Urothelium cell line (cell line): Measurements from ENCODE around the gene TSSK3.

Experiments used
- DNase-seq: peaks from one replicate; pipeline ENCODE4 v3.0.0; 2011; ENCODE audit warnings: low spot score, mixed read lengths
- FAIRE-seq: peaks from 2 replicates; lab custom pipeline; 2011; peaks lifted over from hg19 to GRCh38; lab: Jason Lieb, UNC

TSSK3 gene

DNA sequence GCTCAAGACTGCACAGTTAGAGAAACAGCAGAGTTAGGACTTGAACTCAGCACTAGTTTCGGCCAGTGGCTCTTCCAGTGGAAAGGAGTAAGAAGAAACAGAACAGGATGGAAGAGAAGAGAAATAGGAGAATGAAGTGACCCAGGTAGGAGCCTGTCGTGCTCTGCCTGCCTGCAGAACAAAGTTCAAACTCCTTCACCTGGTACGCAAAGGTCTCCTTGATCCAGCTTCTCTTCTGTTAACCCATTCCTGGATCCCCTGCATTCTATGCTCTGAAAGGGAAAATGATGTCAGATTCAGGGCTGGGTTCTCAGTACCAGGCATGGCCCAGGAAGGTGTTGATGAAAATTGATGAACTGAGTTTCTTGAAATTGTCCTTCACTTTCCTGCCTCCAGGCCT lies 3.9 kb upstream of the TSSK3 start:
- no peak for FAIRE-seq
- DNase-seq, result no peak

DNA sequence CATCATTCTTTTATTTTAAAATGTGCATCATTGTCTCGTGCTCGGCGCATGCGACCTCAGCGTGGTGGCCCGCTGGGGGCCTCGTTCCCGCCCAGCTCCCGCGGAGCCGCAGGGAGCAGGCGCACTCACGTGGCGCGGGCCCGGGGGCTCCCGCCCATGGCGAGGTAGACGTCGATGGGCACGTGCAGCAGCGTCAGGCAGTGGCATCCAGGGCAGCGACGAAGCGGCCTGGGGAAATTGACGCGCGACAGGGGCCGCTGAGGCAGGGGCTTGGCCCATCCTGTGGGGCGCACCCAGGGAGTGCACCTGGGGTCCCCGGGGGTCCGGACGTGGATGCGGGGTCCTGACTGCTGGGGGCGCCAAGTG lies 1.0 kb upstream of the TSSK3 start:
- FAIRE-seq (no peak), DNase-seq (no peak)

DNA sequence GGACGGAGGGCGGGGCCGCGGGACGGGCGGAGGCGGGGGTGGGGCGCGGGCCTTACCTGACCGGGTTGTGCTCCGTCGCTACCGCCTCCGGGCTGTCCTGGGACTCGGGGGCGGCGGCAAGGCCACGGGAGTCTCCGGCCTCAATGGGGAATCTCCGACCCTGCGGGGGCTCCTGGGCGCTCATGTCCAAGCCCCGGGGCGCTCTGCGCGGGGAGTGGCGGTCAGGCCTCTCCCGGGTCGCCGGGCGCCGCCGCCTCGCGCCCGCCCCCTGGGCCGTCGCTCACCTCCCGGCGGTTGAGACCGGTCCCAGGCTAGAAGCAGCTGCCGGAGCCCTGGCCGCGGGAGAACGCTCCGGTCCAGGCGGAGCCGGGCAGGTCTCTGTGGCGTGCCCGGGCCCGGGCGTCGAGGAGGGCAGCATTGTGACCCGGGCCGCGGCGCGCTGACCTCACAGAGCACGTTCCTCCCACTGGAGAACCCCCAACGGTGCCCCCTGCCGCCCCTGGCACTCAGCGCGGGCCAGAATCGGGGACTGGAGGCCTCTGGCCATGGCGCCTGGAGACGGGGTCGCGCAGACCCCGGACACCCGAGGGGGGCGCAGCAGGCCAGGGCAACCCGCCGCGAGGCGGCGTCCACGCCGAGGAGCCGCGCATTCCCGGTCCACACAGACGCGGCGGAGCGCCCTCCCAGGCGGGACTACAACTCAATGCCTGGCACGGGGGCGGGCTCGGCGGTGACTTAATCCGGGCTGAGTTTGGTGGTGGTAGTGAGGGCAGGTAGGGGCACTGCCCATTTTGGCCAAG lies 465 bp upstream of the TSSK3 start:
- no peak for FAIRE-seq
- no peak for DNase-seq

DNA sequence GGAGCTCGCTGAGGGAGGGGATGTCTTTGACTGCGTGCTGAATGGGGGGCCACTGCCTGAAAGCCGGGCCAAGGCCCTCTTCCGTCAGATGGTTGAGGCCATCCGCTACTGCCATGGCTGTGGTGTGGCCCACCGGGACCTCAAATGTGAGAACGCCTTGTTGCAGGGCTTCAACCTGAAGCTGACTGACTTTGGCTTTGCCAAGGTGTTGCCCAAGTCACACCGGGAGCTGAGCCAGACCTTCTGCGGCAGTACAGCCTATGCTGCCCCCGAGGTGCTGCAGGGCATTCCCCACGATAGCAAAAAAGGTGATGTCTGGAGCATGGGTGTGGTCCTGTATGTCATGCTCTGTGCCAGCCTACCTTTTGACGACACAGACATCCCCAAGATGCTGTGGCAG lies 1.4 kb downstream of the TSSK3 start:
- DNase-seq, result no peak

DNA sequence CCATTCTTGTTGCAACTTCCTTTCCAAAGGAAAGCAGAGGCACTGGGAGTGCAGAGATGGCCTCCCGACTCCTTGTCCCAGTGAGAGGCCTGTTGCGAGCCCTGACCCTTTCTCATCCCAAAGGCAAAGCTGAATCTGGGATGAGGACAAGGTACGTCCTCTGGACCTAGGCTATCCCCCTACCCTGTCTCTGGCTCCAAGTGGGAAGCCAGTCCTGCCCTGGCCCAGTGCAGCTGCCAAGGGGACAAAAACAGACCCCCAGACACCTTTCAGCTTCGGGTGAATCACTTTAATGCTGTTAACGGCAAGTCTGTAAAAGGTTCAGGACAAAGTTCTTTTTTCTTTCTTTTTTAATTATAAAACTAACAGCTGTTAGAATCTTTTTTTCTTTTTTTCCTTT lies 2.5 kb downstream of the TSSK3 start:
- no peak for FAIRE-seq
- DNase-seq, result no peak

More for the DNA sequence above, 1.4 kb downstream of the TSSK3 start:
- FAIRE-seq, result no peak

DNA sequence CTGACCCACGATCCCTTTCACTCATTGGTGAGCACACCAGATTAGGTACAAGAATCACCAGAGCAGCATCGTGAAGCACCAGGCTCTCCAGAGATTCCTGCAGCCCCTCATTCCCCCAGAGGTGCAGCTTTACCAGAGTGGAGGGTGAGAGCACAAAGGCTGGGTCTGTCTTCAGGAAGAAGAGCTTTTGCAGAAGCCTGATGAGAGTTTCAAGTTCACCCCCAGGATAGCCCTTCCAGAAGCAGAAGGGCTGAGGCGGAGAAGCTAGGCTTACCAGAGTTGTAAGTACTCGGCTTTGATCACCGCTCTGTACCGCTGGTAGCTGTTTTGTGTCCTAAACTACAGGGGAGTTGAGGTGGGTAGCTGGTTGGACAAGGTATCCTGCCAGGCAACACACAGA lies 3.1 kb downstream of the TSSK3 start:
- no peak for FAIRE-seq
- no peak for DNase-seq

DNA sequence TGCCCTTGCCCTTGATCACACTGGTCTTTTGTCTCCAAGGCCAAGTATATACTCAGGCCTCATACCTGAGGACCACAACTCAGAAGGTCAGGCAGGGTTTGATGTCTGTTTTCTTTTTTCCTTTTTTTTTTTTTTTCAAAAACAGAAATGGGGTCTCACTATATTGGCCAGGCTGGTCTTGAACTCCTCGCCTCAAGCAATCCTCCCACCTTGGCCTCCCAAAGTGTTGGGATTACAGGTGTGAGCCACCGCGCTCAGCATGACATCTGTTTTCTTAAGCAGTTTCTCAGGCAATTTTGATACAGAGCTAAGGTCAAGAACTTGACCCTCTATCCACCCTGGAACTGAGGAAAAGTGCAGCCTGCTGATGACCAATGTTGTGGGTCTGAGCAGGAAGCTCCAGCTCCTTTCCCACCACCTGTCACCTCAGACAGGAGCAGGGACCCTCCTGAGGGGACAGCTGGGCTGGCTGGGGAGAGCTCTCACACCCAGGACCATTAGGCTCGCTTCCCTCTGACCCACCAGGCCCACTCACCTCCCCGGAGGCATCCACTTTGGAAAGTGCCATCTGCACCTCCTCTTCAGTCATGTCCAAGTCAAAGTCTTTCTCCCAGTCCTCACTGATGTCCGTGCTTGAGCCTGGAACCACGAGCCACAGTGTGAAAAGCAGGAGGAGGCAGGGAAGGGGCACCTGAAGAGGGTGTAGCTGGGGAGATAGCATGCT lies 5.7 kb downstream of the TSSK3 start:
- DNase-seq (no peak), FAIRE-seq (no peak)

DNA sequence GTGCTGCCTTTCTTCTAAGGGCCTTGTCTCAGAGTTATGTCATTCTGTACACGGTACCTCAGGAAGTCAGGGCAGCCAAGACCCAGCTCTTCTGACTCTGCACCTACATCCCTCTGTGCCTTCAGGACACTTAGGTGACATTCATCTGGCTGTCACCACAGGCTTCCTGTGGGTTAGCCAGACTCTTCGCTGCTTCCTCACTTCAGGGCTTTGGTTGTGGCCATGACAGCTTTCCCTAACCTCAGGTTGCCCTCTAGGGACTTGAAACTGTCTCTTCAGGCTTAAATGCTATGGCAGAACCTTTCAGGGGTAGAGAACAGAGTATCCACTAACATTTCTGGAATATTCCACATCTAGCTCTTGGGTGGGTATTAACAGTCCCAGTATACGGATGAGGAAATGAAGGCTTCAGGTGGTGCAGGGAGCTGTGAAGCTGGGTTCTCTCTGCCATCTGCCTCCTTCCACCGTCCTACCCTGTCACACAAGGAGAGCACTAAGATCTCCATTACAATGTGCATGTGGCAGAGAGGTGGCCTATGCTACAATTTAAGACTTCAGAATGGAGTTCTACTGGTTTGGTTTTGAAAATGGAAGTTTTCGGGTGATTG lies 9.9 kb downstream of the TSSK3 start:
- FAIRE-seq (no peak), DNase-seq (no peak)

DNA sequence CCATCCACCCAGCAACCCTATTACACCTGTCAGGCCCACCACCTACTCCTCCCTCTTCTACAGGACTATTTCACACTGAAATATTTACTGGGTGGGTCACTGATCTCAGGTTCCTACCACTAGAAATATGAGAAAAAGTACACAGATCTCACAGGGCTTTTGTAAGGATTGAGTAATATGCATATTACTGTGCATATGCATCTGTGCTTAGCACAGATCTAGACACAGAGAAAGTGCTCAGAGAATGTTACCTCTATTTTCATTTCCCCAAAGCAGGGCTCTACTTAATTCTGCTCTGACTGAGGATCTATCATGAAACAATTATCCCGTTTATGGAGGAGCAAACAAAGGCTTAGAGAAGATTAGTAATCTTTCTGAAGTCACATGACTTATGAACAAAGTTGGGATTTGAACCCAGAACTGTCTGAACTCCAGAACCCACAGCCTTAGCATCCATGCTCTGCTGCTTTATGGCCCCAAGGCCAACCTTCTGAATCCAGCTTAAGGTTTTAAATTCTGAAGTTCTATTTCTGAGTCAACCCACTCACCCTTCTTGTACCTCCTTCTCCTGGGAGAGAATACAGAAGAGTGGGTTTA lies 11.8 kb downstream of the TSSK3 start:
- no peak for DNase-seq
- FAIRE-seq, result no peak

DNA sequence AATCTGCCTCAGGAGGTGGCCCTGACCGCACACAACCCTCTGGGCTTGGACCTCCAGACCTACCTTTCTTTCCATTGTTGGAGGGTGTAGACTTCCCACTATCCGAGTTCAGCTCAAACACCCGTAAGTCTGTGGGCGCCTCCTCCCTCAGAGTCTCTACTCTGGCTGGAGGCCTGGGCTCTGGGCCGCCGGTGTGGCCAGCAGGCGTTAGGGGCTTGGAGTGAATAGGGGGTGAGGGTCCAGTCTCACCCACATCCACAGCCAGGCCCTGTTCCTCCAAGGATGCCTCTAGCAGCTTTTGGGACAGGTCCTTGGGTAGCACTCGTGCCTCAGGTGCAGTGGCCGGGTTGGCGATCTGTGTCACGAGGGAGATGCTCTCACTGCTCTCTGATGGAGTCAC lies 13.9 kb downstream of the TSSK3 start:
- DNase-seq (no peak), FAIRE-seq (no peak)

DNA sequence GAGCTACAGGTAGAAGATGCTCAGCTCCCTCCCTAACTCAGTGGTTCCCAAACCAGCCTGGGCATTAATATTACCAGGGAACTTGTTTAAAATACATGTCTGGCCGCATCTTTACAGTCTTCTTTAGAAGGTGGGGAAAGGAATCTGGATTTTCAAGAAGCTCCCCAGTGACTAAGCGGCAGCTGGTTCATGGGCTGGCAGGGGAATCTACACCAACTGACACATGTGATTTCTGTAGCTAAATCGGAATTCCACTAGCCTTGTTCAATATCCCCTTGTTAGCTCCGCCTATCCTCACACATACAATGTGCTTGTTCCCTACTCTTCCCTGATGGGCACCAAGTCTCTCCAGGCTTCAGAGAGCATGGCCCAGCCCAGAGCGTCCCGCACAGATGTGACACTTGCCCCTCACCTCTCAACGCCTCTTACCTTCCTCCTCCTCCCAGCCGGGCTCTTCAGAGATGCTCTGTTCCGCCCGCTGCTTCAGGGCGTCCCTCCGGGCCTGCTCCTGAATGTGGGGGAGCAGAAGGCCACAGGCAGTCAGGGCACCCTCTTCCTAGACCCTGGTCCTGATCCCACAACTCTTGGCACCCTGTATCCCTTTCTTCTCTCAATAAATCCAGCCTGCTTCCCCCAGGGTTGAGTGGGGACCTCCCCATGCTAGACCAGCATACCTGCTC lies 15.3 kb downstream of the TSSK3 start:
- no peak for DNase-seq
- no peak for FAIRE-seq

DNA sequence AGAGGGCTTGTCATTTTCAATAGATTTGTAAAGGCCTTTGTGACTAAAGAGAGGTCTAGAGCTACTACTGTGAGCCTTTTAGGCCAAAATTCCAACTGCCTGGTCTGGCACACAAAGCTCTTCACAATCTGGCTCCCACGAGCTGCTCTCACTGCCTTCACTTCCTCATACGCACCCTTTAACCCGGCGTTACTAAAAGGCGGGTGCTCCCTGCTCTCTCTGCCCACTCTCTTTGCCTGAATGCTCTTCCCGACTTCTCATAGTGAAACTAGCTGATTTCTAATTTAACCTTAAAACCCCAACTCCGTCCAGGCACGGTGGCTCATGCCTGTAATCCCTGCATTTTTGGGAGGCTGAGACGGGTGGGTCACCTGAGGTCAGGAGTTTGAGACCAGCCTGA lies 17.7 kb downstream of the TSSK3 start:
- FAIRE-seq (no peak), DNase-seq (no peak)

DNA sequence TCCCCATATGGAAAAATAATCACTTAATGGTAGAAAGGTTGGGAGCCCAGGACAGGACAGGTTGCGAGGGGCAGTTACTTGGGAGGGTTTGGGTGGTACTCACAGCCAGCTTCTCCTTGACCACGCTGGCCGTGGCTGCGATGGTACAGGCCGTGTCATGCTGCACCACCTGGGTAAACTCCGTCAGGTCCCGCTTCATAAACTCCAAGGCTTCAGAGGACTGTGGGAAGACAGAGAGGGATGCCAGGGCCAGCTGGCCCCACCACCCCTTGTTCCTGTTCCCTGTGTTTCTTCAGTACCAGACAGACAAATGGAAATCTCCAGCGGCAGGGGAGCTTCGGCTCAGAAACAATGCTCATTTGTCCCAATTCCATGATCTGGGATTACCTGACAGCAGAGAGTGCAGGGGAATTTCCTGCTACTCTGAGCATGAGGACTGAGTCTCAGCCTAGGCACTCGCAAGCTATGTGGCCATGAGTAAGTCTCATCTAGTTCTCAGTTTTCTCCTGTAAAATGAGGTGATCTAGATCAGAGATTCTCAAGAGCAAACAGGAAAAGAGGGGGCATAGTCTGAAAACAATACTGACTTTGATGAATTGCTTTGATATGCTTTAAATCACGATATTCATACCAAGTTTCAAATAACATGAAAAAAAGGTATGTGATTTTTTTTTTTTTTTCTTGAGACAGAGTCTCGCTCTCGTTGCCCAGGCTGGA lies 24.5 kb downstream of the TSSK3 start:
- no peak for FAIRE-seq
- DNase-seq, result no peak

DNA sequence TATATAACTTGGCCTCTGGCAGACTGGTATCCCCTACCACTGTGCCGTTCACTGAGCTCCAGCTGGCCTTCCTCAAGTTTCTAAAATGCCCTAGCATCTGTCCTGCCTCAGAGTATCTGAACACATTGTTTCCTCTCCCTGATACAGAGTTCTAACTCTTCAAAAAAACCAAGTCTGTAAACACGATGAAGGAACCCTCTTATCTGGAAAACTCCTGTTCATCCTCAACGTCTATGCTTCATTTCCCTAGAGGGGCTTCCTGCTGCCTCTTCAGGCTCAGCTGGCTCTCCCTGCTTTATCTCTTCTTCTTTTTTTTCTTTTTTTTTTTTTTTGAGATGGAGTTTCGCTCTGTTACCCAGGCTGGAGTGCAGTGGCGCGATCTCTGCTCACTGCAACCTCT lies 26.3 kb downstream of the TSSK3 start:
- no peak for FAIRE-seq
- DNase-seq, result no peak

DNA sequence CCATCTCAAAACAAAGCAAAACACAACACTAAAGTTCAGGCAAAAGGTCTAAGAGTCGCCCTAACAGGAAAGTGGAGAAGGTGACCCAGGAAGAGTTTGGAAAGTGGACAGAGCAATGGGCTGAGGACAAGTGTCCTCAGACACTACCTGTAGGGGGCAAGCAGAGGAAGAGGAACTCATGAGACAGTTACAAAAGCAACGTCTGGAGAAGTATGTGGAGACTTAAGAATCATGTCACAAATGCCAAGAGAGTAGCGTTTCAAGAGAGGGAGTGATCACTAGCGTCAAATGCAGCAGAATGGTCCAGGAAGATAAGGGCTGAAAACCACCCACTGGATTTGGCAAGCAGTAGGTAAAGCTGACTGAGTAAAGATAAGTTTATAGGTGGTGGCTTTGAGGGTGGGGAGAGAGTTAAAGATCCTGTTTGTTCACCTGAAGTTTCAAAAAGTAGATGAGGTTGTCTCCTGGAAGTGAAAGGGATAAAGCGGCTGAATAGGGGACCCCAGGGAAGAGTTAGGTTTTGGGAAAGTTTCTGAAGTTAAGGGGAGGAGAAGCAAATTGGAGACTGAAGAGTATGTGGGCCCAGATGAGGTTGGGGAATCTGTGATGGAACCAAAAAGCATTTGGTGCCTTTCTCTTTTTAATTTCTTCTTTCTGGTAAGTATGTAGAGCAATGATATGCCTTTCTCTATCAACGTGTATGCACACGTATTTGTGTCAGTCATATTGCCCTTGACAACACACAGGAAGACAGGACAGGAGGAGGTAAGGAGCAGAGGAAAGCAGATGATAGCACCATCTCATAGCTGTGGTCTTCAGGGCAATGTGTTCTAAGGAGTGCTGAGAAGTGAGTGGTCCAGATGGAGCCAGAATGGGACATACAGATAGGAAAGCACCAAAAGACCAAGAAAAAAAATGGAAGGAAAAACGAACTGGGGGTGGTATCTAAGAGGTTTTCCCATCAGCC lies 28.8 kb downstream of the TSSK3 start:
- DNase-seq, result no peak

DNA sequence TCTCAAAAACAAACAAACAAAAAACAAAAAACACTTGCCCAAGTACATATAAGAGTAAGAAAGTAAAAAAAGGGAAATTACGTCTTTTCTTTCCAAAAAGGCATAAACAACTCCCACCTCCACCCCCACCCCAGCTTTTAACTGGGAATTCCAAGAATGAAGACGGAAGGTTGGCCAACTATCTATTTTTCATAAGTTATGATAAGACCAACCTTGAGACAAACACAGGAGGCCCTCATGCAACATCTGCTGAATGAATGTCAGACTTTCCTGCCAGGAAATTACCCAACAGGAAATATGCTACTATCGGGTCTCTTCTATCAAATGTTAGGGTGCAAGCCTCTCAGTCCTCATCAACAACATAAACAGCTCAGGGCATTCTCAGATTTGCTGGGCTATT lies 30.0 kb downstream of the TSSK3 start:
- FAIRE-seq, result no peak
- no peak for DNase-seq

More for the DNA sequence above, 28.8 kb downstream of the TSSK3 start:
- no peak for FAIRE-seq

DNA sequence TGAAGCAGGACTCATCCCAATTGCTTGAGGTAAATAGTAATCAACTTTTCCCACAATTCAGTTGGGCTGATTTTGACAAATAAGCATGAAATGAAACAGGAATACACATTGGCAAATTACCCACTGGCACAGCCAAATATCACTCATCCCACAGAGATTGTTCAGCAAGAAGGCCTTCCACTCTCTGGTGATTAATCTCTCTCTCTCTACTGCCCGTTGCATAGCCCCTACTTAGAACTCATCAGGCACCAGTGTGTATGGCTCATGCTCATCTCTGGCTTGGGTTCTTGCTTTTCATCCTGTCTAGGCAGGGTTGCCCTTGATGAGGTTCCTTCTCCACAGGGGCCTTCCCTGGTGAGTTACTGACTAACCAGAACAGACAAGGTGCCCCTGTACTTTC lies 30.8 kb downstream of the TSSK3 start:
- DNase-seq, result no peak
- FAIRE-seq, result no peak

DNA sequence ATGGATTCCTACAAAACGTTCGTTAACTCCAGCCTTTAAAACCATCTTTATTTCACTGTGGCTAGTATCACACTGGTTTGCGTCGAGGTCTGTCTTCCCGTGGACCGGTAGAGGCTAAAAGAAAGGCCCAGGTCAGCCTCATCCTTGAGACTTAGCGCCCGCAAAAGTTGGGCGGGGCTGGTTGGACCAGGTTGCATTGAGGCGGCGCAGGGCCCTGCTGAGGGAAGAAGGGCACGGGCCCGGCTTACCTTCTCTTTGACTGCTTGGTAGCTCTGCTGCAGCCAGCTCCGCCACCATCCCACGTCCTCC lies 31.4 kb downstream of the TSSK3 start:
- DNase-seq (peak; percentile 41), FAIRE-seq (no peak)

DNA sequence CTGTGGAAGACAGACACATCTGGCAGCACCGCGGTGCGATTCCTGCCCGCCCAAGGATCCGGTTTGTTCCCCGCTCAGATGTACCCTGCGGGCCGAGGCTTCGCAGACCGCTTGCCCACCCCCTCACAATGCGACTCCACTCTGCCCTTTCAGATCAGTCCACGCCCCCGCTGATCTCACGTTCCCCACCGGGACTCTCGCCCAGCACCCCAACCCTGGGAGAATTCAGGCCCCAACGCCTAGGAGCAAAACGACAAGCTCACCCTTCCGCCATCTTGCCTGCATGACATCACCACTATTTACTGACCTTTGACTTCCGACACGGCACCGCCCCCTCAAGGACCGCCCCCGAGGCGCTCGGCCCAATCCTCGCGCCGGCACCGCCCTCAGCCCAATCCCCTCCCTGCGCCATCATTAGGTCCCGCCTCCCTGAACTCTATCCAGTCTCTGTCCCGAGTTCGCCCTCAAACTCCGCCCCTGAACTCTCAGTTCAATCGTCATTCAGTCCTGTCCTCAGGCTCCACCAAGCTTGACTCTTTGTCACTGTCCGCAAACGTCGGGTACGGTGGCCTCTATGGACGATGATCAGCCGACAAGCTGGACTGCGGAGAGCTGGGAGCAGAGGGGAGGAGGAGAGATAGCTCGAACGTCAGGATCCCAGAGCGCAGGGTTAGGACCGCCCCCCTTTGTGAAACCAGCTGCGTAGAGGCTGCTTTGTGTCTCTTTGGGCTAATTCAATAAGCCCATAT lies 32.0 kb downstream of the TSSK3 start, which contains the start of gene BSDC1:
BSDC1 (minus strand) TSS at position 301 of the 749 bp plus-strand sequence; CDS start at position 274, 27 bp downstream.
- FAIRE-seq (peak; percentile 70), DNase-seq (peak; percentile 99)
